ENCODE data around the gene PBX3.
A peak's percentile ranks its signal among the peaks of the same experiment; 100 is the strongest.
"Not testable (repeated sequence)": the region's sequence is repeated elsewhere in the genome, so short reads cannot be mapped to it uniquely, and the experiment has no call there.

Gene PBX3

DNA sequence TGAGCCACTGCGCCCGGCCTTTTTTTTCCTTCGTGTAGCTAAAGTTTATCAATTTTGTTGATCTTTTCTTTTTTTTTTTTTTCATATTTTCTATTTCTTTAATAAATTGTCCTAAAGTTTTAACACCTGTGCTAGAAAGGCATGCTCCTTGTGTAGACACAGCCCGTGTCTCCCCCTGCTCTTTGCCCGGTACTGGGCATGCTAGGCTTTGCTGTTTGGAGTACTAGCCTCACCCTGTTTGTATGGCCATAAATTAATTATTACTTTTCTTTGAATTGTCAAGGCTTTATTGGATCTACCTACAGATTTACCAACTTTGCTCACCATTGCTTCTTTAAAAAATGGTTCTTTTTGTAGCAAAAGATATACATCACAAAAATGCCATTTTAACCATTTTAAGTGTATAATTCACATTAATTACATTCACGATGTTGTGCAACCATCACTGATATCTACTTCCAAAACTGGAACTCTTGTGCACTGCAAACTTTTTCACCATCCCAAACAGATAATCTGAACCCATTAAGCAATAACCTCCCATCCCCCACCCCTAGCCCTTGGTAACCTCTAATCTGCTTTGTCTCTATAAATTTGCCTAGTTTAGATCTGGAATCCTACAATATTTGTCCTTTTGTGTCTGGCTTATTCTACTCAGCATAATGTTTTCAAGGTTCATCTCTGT, 31.5 kb downstream of the PBX3 start:
- not testable (repeated sequence) for DNase-seq (ENCODE audit: low spot score)

DNA sequence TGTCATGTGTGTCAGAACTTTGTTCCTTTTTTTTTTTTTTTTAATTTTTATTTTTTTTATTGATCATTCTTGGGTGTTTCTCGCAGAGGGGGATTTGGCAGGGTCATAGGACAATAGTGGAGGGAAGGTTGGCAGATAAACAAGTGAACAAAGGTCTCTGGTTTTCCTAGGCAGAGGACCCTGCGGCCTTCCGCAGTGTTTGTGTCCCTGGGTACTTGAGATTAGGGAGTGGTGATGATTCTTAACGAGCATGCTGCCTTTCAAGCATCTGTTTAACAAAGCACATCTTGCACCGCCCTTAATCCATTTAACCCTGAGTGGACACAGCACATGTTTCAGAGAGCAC, 32.0 kb downstream of the PBX3 start:
- not testable (repeated sequence) for DNase-seq (ENCODE audit: low spot score)

DNA sequence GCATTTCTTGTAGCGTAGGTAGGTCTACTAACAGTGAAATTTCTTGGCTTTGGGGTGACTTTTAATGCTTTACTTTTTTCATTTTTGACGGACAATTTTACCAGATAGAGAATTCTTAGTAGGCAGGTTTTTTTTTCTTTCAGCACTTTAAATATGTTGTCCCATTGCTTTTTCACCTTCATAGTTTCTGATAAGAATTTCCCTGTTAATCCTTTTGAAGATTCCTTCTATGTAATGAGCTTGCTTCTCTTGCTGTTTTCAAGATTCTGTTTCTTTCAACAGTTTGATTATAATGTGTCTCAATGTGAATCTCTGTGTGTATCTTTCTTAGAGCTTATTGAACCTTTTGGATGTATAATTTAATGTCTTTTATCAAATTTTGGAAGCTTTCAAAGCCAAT, 35.5 kb downstream of the PBX3 start:
- DNase-seq (ENCODE audit: low spot score) = no peak

DNA sequence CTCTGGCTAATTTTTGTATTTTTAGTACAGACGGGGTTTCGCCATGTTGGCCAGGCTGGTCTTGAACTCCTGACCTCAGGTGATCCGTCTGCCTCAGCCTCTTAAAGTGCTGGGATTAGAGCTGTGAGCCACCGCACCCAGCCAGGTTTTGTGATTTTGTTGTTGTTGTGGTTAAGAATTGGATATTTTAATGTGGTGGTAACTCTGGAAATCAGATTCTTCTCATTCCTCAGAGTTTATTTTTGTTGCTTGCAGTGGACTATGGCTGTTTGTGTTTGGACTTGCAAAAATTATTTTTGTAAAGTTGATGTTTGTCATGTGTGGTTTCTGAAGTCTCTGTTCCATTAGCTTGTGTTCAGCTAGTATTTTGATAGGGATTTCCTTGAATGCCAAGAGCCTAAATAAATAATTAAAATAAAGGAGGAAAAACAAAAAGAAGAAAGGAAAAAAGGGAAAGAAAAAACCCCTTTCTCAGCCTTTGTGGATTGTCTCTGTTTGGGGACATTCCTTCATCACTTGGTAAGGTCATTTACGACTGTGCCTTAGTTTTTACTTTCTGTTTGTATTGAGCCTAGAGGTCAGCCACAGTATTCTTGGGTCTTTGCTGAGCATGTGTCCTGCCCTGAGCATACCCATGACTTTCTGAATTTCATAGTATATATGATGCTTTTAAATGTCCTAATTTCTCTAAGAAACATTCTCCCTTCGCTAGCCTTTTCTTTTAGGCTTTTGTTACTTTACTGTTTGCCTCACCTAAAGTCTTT, 37.3 kb downstream of the PBX3 start:
- DNase-seq (ENCODE audit: low spot score) = peak; percentile 31

DNA sequence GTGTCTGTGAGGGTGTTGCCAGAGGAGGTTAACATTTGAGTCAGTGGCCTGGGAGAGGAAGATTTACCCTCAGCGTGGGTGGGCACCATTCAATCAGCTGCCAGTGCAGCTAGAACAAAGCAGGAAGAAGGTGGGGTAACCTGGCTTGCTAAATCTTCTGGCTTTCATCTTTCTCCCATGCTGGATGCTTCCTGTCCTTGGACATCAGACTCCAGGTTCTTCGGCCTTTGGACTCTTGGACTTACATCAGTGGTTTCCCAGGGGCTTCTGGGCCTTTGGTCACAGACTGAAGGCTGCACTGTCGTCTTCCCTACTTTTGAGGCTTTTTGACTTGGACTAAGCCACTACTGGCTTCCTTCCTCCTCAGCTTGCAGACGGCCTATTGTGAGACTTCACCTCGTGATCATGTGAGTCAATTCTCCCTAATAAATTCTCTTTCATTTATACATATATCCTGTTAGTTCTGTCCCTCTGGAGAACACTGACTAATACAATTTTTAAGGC, 38.1 kb downstream of the PBX3 start:
- no peak for DNase-seq (ENCODE audit: low spot score)

DNA sequence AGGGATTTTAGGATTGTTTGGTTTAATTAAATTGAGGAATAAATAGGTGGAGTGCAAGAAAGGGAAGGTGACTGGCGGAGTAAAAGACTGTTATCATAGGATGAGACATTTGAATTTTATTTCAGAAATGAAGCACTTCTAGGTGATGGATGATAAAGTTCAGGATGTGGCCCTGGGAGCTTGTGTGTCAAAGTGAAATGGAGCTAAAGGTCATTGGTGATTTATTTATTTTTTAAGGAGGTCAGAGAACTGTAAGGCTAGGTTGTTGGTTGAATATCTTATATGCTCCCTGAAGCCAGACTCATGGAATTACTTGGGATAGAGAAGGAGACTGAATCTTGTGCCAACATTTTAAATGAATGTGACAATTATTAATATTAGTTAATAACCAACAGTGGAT, 40.5 kb downstream of the PBX3 start:
- DNase-seq (ENCODE audit: low spot score) = no peak

DNA sequence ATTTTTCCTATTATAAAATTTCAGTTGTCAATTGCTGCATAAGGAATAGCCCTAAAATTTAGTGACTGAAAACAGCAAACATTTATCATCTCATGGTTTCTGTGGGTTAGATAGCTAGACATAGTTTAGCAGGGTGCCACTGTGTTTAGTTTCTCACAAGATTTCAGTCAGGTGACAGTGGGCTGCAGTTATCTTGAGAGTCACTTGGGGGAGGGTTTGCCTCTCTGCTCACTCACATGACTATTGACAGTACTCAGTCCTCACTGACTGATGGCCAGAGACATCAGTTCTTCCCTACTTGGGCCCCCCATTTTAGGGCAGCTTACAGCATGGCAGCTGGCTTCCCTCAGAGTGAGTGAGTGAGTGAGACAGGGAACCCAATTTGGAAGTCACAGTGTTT, 42.0 kb downstream of the PBX3 start:
- DNase-seq (ENCODE audit: low spot score) = no peak

DNA sequence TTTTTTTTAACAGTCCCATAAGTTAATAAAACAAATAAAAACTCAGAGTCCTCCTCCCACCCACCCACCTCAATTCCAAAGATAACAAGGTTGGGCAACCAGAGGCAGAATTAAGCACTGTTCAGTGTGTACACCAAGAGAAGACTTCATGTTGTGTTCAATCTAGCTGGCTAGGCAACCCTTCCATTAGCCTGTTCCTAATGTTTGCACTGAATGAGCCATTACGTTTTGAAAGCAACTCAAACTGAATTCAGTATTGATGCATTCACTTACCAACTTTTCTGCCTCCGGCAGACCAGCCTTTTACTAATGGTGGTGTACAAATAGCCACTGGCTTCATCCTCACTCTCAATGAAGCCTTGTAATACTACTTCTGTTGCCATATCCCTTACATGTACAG, 47.5 kb downstream of the PBX3 start:
- no peak for DNase-seq (ENCODE audit: low spot score)

DNA sequence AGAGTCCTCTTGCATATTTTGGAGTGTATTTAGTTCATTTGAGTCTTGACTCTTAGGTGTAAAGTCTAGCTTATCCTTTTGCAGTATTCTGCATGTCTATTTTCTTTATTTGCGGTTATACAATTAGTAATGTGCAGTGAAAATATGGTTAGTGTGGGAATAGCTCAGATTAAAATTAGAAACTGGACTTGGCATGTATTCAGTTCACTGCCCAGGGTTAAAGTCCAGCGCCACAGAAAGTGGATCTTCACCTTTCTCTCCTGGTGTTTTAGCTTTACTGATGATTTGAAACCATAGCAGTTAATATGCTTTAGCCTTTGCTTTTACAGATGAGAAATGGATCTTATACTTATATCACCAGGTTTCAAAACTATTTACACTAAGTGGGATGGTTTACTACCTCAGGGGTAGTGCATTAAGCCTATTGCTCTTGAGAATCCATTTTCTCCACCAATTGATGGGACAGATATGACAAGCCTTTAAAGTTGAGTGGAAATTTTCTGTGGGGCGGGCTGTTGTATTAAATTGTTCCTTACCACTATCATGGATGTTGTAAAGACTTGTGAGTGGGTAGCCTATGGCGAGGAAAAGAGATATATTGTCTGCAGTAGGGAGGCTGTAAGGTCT, 48.9 kb downstream of the PBX3 start:
- DNase-seq (ENCODE audit: low spot score) = no peak

DNA sequence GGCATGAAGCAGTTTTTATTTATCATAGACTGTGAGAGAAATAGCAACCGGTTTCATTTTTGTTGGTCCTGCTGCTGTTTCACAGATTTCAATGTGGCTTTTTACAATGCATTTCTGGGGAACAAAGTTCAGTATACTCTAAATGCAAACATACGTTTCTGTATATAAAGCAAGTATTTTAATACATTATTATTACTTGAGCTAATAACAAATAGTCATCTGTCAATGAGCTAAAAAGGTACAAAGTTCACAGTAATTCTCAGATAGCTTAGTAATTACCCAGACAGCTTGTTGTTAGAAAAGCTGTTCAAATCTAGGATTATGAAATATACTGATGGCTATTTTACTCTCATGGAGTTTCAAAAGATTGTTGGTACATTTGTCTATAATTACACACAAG, 50.8 kb downstream of the PBX3 start:
- no peak for DNase-seq (ENCODE audit: low spot score)

DNA sequence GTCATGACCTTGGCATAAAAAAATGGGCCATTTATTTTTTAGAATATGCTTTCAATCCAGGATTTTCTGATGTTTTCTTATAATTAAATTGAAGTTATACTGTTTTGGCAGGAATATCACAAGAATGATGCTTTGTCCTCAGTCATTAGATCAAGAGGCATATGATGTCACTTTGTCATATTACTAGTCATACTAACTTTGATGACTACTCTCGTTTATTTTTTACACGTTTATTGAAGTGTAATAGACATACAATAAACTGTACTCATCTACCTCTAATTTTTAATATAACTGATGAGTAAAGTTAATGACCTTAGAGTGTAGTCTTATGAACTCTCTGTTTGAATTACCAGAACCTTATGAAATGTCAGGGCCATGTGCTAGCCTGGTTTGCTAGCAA, 56.4 kb downstream of the PBX3 start:
- no peak for DNase-seq (ENCODE audit: low spot score)

DNA sequence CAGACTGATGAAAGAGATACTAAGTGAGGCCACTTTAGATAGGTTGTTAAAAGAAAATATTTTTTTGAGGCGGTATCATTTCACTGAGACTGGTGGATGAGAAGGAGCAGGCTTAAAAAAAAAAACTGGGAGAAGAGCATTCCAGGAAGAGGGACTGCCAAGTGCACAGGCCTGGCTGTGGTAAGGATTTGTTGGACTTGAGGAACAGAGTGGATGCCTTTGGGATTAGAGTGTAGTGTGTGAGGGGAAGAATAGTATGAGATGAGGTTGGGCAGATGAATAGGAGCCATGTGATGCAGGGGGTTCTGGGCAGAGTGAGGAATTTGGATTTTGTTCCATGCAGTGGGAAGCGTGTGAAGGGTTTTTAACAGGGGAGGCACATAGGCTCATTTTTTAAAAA, 57.9 kb downstream of the PBX3 start:
- peak; percentile 81 for DNase-seq (ENCODE audit: low spot score)

DNA sequence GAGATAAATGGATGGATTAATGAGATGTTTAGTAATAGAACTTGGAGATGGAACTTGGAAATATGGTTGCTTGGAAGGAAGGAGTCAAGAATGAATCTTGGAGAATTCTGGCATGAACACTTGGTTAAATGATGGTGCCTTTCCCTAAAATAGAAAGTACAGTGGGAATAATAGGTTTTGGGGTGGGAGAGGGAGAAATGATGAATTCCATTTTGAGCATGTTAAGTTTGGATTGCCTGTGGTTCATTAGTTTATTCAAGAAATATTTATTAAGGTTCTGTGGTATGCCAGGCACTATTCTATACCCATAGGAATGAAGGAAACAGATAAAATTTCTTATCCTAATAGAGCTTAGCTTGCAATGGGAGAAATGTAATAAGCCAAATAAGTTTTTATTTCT, 58.4 kb downstream of the PBX3 start:
- no peak for DNase-seq (ENCODE audit: low spot score)

DNA sequence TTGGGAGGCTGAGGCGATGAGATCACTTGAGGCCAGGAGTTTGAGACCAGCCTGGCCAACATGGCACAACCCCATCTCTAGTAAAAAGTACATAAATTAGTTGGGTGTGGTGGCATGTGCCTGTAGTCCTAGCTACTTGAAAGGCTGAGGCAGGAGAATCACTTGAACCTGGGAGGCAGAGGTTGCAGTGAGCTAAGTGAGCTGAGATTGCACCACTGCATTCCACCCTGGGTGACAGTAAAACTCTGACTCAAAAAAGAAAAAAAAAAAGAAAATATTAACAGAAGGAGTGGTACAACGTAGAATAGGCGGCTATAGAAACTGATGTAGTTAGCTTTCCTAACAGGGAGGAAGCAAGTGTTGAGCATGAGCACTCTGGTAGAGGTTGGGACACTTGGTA, 59.9 kb downstream of the PBX3 start:
- peak; percentile 41 for DNase-seq (ENCODE audit: low spot score)

DNA sequence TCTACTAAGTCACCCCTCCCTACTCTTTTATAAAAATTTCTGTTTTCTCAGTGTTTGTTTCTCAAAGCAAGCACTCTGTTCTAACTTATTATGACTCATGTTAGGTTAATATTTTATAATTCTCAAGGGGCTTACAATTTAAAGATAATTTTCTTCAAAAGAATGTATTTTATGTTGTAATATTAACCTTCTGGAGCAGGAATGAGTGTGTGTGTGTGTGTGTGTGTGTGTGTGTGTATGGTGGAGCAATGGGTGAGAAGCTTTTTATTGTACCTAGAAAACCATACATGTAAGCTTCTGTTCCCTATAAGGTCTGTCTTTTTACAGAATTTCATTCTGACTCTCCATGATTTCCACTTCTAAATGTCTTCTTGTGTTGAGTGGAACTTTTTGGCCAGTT, 63.0 kb downstream of the PBX3 start:
- DNase-seq (ENCODE audit: low spot score) = no peak

DNA sequence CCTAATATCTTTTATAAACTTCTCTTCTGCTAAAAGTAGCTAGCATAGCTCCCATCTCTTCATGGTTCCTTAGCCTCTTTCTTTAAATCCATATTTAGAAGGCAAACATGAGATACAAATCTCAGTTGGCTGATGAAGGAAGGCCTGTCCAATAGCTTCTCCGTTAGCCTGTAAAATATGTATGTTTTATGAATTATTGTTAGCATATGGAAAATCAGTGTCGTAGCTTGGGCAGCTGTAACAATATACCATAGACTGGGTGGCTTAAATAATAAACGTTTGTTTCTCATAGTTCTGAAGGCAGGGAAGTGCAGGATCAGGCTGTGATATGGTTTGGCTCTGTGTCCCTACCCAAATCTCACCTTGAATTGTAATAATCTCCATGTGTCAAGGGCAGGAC, 63.8 kb downstream of the PBX3 start:
- DNase-seq (ENCODE audit: low spot score) = no peak

DNA sequence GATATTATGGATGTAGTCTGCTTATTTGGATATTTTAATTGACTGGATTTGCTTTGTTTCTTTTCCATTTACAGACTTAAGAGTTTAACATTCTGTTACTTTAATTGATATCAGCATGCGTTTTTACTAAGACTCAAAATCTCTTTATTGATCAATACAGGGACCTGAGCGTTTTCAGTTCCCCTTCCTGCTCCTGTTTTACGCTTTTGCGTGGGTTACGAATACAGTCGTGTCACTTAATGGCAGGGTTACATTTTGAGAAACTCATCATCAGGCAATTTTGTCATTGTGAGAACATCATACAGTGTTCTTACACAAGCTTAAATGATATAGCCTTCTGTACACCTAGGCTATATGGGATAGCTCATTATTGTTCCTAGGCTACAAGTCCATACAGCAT, 65.2 kb downstream of the PBX3 start:
- DNase-seq (ENCODE audit: low spot score) = no peak

DNA sequence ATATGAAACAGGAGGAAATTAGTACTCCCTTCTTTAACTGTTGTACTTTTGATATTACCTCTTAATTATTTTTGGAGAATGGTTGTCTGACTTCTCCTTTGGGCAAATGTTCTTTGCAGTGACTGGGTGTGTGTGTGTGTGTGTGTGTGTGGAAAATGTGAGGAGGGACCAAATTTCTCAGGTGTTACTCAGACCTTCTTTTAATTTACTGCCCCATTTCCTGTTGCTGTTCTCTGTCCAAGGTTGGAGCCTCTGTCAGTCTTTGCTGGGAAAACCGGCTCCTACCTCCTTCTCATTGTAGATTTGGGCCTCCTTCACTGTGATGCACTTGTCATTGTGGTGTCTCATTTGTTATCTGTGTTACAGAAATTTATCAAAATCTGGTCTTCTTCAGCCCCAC, 68.4 kb downstream of the PBX3 start:
- DNase-seq (ENCODE audit: low spot score) = peak; percentile 9

DNA sequence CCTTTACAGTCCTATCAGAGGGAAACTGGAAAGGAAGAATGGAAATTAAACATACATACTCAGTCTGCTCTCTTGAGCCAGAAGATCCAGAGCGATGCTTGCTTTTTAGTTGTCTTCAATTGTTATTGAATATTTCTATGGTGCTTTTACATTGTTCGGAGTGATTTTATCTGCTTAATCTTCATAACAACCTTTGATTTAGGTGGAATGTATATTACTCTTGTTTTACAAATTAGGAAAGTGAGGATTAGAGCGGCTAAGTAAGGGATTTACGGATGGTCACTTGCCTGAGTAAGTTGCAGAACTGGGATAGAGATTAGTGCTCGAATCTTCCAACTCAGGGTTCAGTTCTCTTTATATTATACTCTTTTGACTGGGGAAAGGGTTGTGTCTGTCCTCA, 69.1 kb downstream of the PBX3 start:
- DNase-seq (ENCODE audit: low spot score) = no peak

DNA sequence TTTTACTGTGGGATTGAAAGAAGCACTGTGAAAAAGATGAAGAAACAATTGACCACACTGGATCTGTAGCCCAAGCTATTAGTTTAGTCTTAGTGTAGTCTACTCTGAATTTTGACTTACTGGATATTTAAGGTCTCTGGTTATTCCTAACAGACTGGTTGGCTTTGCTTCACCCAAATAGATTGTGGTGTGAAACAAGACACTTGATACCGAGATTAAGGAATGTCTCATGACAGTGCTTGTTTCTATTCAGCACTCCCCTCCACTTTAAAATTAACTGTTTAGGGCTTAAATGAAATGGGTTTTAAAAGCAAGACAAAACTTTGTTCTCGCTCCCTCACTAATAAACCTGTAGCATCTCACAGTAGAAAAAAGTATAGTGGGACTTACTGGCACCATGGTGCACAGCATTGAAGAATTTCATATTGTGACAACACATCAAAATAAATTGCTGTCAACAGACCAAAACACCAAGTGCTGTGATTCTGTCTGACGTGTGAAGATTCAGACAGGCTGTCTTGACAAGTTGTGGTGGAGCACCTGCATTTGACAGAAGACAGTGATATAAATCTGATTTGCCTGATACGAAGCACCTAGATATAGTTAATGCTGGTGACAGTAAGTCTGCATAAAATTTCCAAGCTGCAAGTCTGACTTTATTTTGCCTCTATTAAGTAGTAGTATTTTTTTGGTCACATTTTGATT, 73.1 kb downstream of the PBX3 start:
- no peak for DNase-seq (ENCODE audit: low spot score)

DNA sequence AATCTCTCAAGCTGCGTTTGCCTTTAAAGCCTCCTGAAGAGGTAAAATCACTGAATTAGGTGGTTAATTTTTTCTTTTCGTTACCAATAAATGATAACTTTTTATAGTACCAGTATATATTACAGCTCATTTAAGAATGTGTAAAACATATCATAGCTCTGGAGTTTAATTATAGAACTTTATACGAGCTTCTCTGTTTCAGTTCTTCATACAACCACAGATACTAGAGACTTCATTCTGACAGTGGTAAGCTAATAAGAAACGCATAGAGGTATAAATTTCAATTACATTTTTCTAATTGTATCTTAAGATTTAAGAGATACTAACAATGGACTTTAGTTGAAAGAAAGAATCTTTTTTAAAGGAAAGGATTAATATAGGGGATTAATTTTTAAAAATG, 73.9 kb downstream of the PBX3 start:
- DNase-seq (ENCODE audit: low spot score) = no peak

DNA sequence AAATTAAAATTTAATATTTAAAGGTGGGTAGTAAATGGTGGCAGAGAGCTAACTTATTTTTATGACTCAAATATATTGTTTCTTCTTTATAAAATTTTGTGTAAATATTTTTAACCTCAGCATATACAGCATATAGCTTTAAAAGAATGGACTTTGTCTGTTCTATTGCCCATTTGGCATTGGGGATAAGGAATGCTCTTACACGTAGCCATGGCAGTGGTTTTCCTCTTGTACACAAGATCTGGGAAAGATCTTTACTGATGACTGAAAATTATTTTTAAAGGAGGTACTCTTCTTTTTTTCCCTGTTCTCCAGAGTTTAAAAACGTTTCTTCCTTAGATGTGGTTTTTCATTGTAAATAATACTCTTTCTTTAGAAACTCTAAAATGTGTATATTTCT, 75.0 kb downstream of the PBX3 start:
- DNase-seq (ENCODE audit: low spot score) = no peak

DNA sequence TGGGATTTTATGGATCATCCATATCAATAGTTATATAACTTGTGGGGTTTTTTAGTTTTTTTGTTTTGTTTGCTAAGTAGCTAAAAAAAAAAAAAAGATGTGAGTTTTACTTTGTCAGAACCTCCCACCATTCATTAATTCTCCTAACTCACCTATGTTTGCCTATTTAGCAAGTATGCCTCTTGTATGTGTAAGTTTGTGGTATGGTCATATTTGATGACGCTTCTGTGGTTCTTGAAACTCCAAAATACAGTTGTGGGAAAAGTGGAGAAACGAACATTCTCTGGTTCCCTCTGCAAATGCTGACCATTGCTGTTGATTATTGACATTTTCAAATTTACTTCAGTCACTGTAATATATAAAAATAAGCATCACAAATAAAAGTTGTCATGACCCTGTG, 75.7 kb downstream of the PBX3 start:
- DNase-seq (ENCODE audit: low spot score) = no peak
